NCI-H2081 (cell line): ENCODE data around the gene TYK2.
"Not testable (repeated sequence)": the region's sequence is repeated elsewhere in the genome, so short reads cannot be mapped to it uniquely, and the experiment has no call there.

Experiments
- DNase-seq, 2 experiments: peaks; one replicate each; lab custom pipeline; 2025; lab: John Stamatoyannopoulos, UW

TYK2 gene

GRCh38 chr19:10380313-10381102 lies at the start of gene TYK2:
TSS of gene TYK2 (minus strand) at chr19:10380572. CDS start at chr19:10378406, 2,166 bp downstream.
- DNase-seq: peak; percentile 99

DNA sequence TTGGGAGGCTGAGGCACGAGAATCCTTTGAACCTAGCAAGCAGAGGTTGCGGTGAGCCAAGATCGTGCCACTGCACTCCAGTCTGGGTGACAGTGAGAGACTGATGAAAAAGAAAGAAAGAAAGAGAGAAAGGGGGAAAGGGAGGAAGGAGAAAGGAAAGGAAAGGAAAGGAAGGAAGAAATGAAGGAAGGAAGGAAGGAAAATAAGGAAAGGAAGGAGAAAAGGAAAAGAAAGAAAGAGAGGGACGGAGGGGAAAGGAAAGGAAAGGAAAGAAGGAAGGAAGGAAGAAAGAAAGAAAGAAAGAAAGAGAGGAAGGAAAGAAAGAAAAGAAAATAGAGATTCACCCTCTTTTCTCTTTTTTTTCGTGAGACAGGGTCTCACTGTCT lies 48.6 kb upstream of the TYK2 start:
- no peak for DNase-seq

- DNase-seq: no peak
Observed at GRCh38 chr19:10427169-10427568, 46.8 kb upstream of the TYK2 start.

- peak; percentile 62 to 64 for DNase-seq
Observed at GRCh38 chr19:10424011-10424637, 43.8 kb upstream of the TYK2 start.

GRCh38 chr19:10422846-10423245 lies 42.5 kb upstream of the TYK2 start:
- DNase-seq: no peak

DNA sequence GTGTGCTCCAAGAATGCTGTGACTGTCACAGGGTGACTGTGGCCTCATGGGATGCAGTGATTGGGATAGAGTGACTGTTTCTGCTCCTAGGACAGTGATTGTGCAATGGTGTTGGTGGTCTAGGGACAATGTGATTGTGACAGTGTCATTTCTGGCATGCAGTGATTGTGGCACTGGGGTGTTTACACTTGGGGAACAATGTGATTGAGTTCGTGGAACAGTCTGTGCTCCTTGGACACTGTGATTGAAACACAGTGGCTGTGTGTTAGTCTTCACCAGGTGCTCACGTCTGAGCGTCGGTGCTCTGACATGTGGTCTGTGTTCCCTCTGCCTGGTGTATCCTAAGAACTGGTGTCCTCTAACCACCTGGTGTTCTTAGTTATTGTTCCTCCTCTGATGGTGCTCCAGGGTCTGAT lies 41.7 kb upstream of the TYK2 start:
- DNase-seq: no peak

GRCh38 chr19:10421240-10422045 lies 41.1 kb upstream of the TYK2 start:
- no peak for DNase-seq

DNA sequence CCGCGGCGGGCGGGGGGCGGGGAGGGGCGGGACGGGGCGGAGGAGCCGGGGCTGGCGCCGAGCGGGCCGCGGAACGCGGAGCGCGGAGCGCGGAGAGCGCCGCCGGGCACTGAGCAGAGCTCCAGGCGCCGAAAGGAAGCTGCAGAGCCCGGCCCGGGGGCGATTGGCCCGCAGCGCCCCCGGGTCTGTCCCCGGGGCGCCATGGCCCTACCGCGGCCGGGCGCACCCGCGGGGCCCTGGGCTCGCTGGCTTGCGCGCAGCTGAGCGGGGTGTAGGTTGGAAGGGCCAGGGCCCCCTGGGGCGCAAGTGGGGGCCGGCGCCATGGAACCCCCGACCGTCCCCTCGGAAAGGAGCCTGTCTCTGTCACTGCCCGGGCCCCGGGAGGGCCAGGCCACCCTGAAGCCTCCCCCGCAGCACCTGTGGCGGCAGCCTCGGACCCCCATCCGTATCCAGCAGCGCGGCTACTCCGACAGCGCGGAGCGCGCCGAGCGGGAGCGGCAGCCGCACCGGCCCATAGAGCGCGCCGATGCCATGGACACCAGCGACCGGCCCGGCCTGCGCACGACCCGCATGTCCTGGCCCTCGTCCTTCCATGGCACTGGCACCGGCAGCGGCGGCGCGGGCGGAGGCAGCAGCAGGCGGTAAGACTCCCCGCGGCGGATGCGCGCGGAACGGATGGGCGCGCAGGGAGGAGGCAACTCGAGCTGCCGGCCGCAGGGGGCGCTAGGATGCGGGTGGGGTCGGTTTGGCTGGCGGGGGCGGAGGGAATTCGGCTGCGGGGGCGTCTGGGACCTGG lies 40.3 kb upstream of the TYK2 start, which contains the start of gene PDE4A:
Gene PDE4A (plus strand): TSS at position 95 of the 796 bp plus-strand sequence. CDS start 227 bp downstream, at position 322.
- peak; percentile 21 to 27 for DNase-seq

- DNase-seq: peak; percentile 67 to 76
Observed at GRCh38 chr19:10419646-10420443, 39.5 kb upstream of the TYK2 start.

- DNase-seq: no peak
Observed at GRCh38 chr19:10419200-10419645, 38.9 kb upstream of the TYK2 start.

GRCh38 chr19:10418485-10419199 lies 38.3 kb upstream of the TYK2 start:
- DNase-seq: no peak

DNA sequence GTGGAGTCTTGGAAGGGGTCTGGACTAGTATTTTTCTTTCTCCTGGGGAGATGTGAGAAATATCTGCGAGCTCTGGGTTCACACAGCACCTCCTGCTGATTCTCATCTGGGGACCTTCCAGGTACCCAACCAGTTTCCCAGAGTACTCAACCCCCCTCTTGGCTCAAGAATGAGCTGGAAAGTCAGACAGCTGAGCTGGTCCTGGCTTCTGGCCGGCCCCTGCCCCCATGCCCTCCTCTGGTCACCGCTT lies 37.8 kb upstream of the TYK2 start:
- DNase-seq: no peak

- DNase-seq: no peak
Observed at GRCh38 chr19:10417541-10418234, 37.3 kb upstream of the TYK2 start.

DNA sequence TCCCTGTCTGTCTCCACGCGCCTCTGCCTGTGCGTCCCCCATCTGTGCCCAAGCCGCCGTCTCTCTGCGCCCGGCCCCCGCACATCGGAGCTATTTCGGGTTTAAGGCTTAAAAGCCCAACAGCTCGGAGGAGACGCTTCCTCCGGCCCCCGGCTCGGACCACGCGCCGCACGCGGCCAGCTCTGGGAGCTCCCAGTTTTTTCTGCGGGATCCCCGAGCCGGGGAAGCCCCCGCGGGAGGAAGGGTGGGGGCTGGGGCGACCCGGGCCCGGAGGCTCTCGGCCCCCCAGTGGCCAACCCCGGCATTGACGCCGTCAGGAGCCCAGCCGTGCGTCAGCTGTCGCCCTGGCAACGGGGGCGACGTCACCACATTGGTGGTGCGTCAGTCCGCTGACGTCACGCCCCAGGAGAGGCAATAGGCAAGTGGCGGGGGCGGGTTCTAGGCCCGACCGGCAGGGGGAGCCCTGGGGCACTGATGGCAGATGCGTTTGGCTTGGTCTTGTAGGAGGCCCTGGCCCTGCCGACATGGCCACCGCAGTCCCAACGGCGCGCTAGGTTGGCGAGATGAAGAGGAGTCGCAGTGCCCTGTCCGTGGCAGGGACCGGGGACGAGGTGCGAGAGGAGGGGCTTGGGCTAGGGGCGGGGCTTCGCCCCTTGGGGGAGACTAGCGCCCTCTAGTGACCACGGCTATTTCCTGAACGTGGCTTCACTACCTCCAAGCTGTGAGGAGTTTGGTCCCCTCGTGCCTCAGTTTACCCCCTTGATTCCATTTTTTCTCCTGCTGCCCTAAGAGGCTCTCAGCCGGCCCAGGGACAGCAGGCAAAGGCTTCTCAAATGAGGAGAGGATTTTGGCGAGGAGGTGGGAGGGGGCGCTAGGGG lies 36.2 kb upstream of the TYK2 start:
- DNase-seq: peak; percentile 74 to 81

- no peak for DNase-seq
Observed at GRCh38 chr19:10416083-10416379, 35.7 kb upstream of the TYK2 start.

DNA sequence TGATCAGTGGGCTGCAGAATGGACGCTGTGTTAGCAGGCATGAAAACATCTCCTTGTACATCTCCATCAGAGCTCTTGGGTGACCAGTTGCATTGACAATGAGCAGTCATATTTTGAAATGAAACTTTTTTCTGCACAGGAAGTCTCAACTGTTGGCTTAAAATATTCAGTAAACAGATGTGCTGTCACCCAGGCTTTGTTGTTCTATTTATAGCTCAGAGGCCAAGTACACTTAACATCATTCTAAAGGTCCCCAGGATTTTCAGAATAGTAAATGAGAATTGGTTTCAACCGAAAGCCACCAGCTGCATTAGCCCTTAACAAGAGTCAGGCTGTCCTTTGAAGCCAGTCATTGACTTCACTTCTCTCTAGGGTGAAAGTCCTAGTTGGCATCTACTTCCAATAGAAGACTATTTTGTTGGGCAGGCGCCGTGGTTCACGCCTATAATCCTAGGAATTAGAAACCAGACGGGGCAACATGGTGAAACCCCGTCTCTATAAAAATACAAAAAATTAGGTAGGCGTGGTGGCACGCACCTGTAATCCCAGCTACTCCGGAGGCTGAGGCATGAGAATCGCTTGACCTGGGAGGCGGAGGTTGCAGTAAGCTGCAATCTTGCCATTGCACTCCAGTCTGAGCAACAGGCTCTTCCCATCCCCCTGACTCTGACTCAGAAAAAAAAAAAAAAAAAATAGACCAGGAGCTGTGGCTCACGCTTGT lies 32.0 kb upstream of the TYK2 start:
- DNase-seq: no peak

- not testable (repeated sequence) for DNase-seq
Observed at GRCh38 chr19:10411224-10411623, 30.9 kb upstream of the TYK2 start.

- no peak for DNase-seq
Observed at GRCh38 chr19:10408511-10409283, 28.3 kb upstream of the TYK2 start.
